NCI-H446 (cell line): ENCODE measurements around the gene N4BP2.
"Not testable (repeated sequence)": the region's sequence is repeated elsewhere in the genome, so short reads cannot be mapped to it uniquely, and the experiment has no call there.

Experiments
- DNase-seq, 2 experiments: peaks; one replicate each; lab custom pipeline; 2025; lab: John Stamatoyannopoulos, UW

Gene N4BP2

DNA sequence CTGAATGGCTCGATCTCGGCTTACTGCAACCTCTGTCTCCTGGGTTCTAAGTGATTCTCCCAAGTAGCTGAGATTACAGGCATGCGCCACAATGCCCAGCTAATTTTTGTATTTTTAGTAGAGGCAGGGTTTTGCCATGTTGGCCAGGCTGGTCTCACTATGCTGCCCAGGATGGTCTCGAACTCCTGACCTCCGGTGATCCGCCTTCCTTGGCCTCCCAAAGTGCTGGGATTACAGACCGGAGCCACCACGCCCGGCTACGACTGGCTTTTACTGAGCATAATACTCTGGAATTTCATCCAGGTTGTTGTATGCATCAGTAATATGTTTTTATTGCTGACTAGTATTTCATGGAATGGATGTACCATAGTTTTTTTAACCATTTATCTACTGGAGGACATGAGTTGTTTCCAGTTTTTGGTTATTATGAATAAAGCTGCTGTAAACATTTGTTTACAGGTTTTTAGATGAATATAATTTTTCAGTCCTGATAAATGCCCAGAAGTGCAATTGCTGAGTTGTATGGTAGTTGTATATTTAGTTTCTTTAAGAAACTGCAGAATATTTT lies 31.2 kb downstream of the N4BP2 start:
- DNase-seq: no peak

GRCh38 chr4:40093400-40093799 lies 36.8 kb downstream of the N4BP2 start:
- DNase-seq: not testable (repeated sequence)

GRCh38 chr4:40099010-40099409 lies 42.4 kb downstream of the N4BP2 start:
- DNase-seq: no peak

- not testable (repeated sequence) for DNase-seq
These were observed 50.5 kb downstream of the N4BP2 start for GRCh38 chr4:40107150-40107549.

DNA sequence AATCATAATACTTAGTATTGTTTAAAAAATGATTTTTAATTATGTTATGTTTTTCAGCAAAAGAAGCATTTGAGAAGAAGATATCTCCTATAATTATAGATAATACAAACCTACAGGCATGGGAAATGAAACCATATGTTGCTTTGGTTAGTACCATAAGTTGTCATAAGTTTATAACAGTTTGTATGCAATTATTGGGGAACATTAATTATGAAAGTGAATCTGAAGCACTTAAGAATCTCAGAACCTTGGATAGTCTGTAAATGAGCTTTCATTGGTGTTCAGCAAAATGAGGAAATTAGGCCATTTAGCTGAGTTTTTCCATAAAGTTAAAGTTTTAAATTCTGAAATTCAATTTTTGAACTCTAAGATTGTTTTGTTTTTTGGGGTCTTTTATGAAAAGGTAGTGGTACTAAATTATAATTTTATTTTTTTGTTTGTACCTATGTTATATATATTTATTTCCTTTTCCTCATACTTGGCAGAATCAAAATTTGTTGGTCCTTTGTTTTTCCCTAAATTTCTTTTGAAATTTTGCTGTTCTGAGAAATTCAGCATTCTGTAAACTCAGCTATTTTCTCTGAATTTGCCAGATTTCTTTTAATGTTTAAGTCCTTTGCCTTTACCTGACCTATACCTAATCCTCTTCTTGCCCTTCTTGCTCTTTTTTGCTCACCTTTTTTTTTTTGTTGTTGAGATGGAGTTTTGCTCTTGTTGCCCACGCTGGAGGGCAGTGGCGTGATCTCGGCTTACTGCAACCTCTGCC lies 55.6 kb downstream of the N4BP2 start:
- DNase-seq: no peak

DNA sequence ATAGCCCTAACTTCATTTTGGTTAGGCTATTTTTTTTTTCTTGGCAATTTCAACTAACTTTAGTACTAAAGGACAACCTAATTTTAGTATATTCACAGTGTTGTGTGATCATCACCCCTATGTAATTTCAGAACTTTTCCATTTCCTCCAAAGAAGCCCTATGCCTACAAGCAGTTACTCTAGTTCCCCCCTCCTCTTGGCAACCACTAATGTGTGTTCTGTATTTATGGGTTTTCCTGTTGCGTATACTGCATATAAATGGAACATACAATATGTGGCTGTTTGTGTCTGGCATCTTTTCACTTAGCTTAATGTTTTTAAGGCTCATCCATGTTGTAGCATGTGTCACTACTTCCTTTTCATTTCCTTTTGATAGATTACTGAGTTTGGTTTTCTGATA lies 57.6 kb downstream of the N4BP2 start:
- no peak for DNase-seq

DNA sequence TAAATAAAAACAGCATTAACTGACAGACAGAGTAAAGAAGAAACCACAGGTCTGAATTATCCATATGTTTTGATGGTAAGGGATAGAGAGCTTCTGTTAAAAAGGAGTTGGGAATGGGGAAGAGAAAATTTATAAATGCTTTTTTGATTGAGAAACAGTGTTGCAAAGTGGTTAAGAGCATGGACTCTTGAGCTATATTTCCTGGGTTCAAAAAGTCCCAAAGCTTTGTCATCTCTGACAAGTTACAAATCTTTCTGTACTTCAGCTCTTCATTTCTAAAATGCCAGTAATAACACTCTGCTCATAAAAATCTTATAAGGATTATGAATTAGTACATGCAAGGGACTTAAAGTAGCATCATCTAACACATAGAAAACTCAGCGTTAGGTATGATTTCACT lies 62.2 kb downstream of the N4BP2 start:
- DNase-seq: no peak

- DNase-seq: no peak
These were observed 62.7 kb downstream of the N4BP2 start for GRCh38 chr4:40119344-40119743.

DNA sequence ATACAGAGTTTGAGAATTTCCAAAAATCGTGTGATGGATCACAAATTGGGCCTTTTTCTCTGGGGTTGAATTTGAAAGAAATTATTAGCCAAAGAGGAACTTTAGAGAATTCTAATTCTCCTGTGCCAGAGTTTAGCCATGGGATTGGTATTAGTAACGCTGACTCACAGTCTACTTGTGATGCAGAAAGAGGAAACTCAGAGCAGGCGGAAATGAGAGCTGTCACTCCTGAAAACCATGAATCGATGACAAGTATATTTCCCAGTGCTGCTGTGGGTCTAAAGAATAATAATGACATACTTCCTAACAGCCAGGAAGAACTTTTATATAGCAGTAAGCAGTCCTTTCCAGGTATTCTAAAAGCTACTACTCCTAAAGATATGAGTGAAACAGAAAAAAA lies 64.9 kb downstream of the N4BP2 start:
- DNase-seq: no peak

GRCh38 chr4:40122941-40123340 lies 66.3 kb downstream of the N4BP2 start:
- no peak for DNase-seq

DNA sequence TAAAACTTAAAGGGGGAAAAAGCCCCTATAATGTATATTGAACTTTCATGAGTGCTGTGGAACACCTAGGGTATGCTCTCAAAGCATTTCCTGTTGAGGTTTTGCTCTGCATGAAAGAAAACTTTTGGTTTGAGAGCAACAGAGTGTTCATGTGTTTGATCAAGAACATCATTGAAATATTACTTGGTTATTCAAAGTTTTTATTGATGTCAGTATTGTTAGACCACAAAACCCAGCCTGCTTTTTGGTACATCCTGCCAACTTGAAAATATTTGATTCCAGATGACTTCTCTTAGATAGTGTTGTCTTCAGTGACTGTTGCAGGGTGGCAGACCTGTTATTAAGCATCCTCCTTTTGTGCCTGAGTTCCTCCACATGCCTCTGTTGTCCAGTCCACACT lies 68.0 kb downstream of the N4BP2 start:
- DNase-seq: no peak

GRCh38 chr4:40130401-40131036 lies 73.9 kb downstream of the N4BP2 start:
- no peak for DNase-seq

GRCh38 chr4:40132816-40133215 lies 76.2 kb downstream of the N4BP2 start:
- no peak for DNase-seq

DNA sequence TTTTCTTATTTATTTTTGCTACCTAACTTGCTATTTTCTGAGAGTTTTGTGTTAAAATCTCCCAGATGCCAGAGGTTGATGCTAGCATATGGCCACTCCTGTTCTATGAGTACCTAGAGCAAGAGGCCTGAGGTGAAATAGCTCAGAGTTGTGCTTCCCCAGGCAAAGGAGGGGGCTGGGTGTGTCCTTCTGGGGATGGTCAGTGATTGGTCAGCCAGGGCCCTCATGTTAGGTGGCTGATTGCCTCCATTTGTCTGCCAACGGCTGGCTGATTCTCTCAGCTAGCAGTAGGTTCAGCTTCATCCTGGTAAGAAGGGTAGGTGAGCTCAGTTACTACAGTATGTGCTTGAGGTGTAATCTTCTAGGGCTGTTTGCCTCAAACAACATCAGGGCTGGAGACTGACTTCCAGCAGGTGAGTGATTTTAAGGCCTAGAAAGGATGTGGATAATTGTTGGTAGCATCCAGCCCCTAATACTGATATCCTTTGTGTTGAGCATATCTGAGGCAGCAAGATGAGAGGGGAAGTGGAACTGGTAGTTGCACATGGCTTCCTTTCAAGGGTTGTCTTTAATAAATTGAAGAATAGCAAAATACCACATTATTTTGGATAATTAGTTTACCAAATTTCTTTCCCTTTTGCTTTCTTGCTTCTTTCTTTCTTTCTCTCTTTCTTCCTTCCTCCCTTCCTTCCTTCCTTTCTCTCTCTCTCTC lies 77.7 kb downstream of the N4BP2 start:
- no peak for DNase-seq

- not testable (repeated sequence) for DNase-seq
These were observed 79.6 kb downstream of the N4BP2 start for GRCh38 chr4:40136202-40136601.

- no peak for DNase-seq
These were observed 83.5 kb downstream of the N4BP2 start for GRCh38 chr4:40140196-40140595.

DNA sequence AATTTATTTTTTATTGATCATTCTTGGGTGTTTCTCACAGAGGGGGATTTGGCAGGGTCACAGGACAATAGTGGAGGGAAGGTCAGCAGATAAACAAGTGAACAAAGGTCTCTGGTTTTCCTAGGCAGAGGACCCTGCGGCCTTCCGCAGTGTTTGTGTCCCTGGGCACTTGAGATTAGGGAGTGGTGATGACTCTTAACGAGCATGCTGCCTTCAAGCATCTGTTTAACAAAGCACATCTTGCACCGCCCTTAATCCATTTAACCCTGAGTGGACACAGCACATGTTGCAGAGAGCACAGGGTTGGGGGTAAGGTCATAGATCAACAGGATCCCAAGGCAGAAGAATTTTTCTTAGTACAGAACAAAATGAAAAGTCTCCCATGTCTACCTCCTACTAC lies 83.9 kb downstream of the N4BP2 start:
- not testable (repeated sequence) for DNase-seq

- DNase-seq: no peak
These were observed 87.4 kb downstream of the N4BP2 start for GRCh38 chr4:40143926-40144508.

DNA sequence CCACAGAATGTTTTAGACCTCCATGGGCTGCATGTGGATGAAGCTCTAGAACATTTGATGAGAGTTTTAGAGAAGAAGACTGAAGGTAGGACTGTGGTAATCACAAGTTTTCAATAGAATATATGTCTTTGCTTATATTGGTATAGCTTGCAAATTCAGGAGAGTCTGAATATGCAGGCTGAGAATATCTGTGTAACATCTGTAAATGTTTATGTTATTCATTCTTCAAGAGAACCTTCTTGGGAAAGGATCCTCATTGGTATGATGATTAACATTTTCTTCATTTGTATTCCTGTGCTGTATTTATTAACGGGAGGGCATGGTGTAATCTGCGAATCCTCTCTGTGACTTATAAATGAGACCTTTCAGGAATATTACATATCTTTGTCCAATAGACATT lies 88.1 kb downstream of the N4BP2 start:
- no peak for DNase-seq

DNA sequence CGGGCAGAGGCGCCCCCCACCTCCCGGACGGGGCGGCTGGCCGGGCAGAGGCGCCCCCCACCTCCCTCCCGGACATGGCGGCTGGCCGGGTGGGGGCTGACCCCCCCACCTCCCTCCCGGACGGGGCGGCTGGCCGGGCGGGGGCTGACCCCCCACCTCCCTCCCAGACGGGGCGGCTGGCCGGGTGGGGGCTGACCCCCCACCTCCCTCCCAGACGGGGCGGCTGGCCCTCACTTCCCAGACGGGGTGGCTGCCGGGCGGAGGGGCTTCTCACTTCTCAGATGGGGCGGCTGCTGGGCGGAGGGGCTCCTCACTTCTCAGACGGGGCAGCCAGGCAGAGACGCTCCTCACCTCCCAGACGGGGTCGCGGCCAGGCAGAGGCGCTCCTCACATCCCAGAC lies 90.8 kb downstream of the N4BP2 start:
- not testable (repeated sequence) for DNase-seq

DNA sequence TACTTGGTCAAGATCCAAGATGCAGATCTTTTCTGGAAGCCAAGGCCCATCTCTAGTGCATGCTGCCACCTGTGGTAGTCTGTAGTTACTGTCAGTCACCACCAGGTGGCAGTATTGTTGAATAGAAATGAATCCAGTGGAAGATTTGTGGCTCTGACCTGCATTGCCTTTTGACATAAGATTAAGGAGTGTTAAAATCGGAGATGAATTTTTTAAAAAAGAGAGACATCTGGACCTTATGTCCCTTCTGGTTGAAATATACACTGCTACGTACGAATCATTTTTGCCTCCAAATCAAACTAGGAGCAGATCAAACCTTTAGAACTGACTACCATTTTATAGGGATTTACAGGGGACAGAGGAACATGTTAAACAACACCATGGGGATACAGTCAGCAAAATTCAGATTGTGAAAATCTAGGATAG lies 93.3 kb downstream of the N4BP2 start:
- peak; percentile 60 to 81 for DNase-seq

GRCh38 chr4:40150932-40151331 lies 94.3 kb downstream of the N4BP2 start:
- no peak for DNase-seq
